HL-60/S4 (cell line): Measurements from ENCODE around the gene CCDC92B.

Experiments used
- in situ Hi-C: fragments of 300-500 bp; cut with MboI; formaldehyde crosslinking; loops from 2 replicates; pipeline ENCODE4 v1.14.3; 2022; ENCODE audit warnings: low sequenced_read_pairs

The CCDC92B gene

GRCh38 chr17:2779545-2779944 lies 30.1 kb upstream of the CCDC92B start:
- in situ Hi-C loops: no loop called here

- in situ Hi-C loops: no loop called here
Measured at GRCh38 chr17:2778489-2778888, 29.0 kb upstream of the CCDC92B start.

GRCh38 chr17:2777242-2777867 lies 27.9 kb upstream of the CCDC92B start:
- in situ Hi-C loops: no loop called here

- in situ Hi-C loops: no loop called here
Measured at GRCh38 chr17:2776589-2777241, 27.3 kb upstream of the CCDC92B start.

- in situ Hi-C loops: no loop called here
Measured at GRCh38 chr17:2775206-2775605, 25.8 kb upstream of the CCDC92B start.

GRCh38 chr17:2770129-2770528 lies 20.7 kb upstream of the CCDC92B start:
- in situ Hi-C loops: no loop called here

GRCh38 chr17:2758870-2759269 lies 9.4 kb upstream of the CCDC92B start:
- in situ Hi-C loops: no loop called here

GRCh38 chr17:2755891-2756724 lies 6.7 kb upstream of the CCDC92B start:
- in situ Hi-C loops: no loop called here

GRCh38 chr17:2751491-2751890 lies 2.0 kb upstream of the CCDC92B start:
- in situ Hi-C loops: no loop called here

- in situ Hi-C loops: no loop called here
Measured at GRCh38 chr17:2750721-2751120, 1.3 kb upstream of the CCDC92B start.

GRCh38 chr17:2749784-2750181 lies 331 bp upstream of the CCDC92B start:
- in situ Hi-C loops: no loop called here

- in situ Hi-C loops: no loop called here
Measured at GRCh38 chr17:2745317-2746037, 4.0 kb downstream of the CCDC92B start.

- in situ Hi-C loops: no loop called here
Measured at GRCh38 chr17:2737693-2738092, 11.8 kb downstream of the CCDC92B start.

GRCh38 chr17:2736956-2737355 lies 12.5 kb downstream of the CCDC92B start:
- in situ Hi-C loops: no loop called here

- in situ Hi-C loops: no loop called here
Measured at GRCh38 chr17:2735896-2736295, 13.6 kb downstream of the CCDC92B start.

GRCh38 chr17:2734939-2735338 lies 14.5 kb downstream of the CCDC92B start:
- in situ Hi-C loops: no loop called here

GRCh38 chr17:2731807-2732206 lies 17.6 kb downstream of the CCDC92B start:
- in situ Hi-C loops: no loop called here

- in situ Hi-C loops: no loop called here
Measured at GRCh38 chr17:2730764-2731353, 18.6 kb downstream of the CCDC92B start.

GRCh38 chr17:2724784-2725164 lies 24.7 kb downstream of the CCDC92B start:
- in situ Hi-C loops: no loop called here

- in situ Hi-C loops: no loop called here
Measured at GRCh38 chr17:2723997-2724783, 25.3 kb downstream of the CCDC92B start.
